Muscle layer of colon (tissue), 2 donors: ENCODE measurements around the gene SMIM41.

Experiments
- H3K27ac ChIP-seq: one replicate; pipeline ENCODE4 v1.7.0; 2013; ENCODE audit warnings: low read depth, mild to moderate bottlenecking, low read length, moderate library complexity
- H3K27me3 ChIP-seq, 2 donors: one replicate each; pipeline ENCODE4 v1.7.0; 2013; ENCODE audit warnings: low read length in 2 of 2, mild to moderate bottlenecking in 2 of 2; ENCODE audit not compliant: insufficient read depth in 2 of 2, control insufficient read depth in 1 of 2
- H3K36me3 ChIP-seq: one replicate; pipeline ENCODE4 v1.7.0; 2013; ENCODE audit warnings: mild to moderate bottlenecking, low read length; ENCODE audit not compliant: insufficient read depth
- H3K4me1 ChIP-seq: one replicate; pipeline ENCODE4 v1.7.0; 2013; ENCODE audit warnings: mild to moderate bottlenecking, low read length; ENCODE audit not compliant: insufficient read depth
- H3K4me3 ChIP-seq, 2 donors: one replicate each; pipeline ENCODE4 v1.7.0; 2013; ENCODE audit warnings: low read length in 2 of 2, low read depth in 1 of 2, mild to moderate bottlenecking in 1 of 2, moderate library complexity in 1 of 2
- H3K9ac ChIP-seq: one replicate; pipeline ENCODE4 v1.7.0; 2013; ENCODE audit warnings: low read length
- H3K9me3 ChIP-seq: one replicate; pipeline ENCODE4 v1.7.0; 2013; ENCODE audit warnings: mild to moderate bottlenecking, low read length
- donor health status: abdominal sarcoma.
- donor health status: Adenocarcinoma of cecum.

SMIM41 gene

GRCh38 chr12:52141306-52141705 lies 61.8 kb downstream of the SMIM41 start:
- Histone ChIP-seq H3K4me1 (no peaks in the 10 kb centered on the region), H3K9ac (no peak overlapping the region), H3K4me3 (no peak overlapping the region), H3K27me3 (no peaks in the 10 kb centered on the region), H3K9me3 (no peaks in the 10 kb centered on the region), H3K27ac (no peak overlapping the region), H3K36me3 (no peaks in the 10 kb centered on the region)

- no peak overlapping the region for H3K4me3 ChIP-seq
- no peaks in the 10 kb centered on the region for H3K27me3 ChIP-seq
- H3K9ac ChIP-seq = no peak overlapping the region
- no peaks in the 10 kb centered on the region for H3K9me3 ChIP-seq
- no peak overlapping the region for H3K27ac ChIP-seq
- peaks cover 3% of the 10 kb centered on the region for H3K4me1 ChIP-seq
- no peaks in the 10 kb centered on the region for H3K36me3 ChIP-seq
These were observed 62.4 kb downstream of the SMIM41 start for GRCh38 chr12:52141875-52142274.

GRCh38 chr12:52142431-52142830 lies 62.9 kb downstream of the SMIM41 start:
- H3K27me3 ChIP-seq = no peaks in the 10 kb centered on the region
- H3K4me1 ChIP-seq = peaks cover 7% of the 10 kb centered on the region
- no peaks in the 10 kb centered on the region for H3K36me3 ChIP-seq
- H3K27ac ChIP-seq = no peak overlapping the region
- H3K4me3 ChIP-seq = no peak overlapping the region
- no peaks in the 10 kb centered on the region for H3K9me3 ChIP-seq
- no peak overlapping the region for H3K9ac ChIP-seq

- Histone ChIP-seq H3K4me3 (no peak overlapping the region), H3K9ac (no peak overlapping the region), H3K27me3 (no peaks in the 10 kb centered on the region), H3K4me1 (peaks cover 21% of the 10 kb centered on the region), H3K36me3 (no peaks in the 10 kb centered on the region), H3K9me3 (no peaks in the 10 kb centered on the region), H3K27ac (no peak overlapping the region)
These were observed 65.2 kb downstream of the SMIM41 start for GRCh38 chr12:52144512-52145227.

- Histone ChIP-seq H3K27ac (no peak overlapping the region), H3K9me3 (no peaks in the 10 kb centered on the region), H3K4me3 (no peak overlapping the region), H3K4me1 (peaks cover 21% of the 10 kb centered on the region), H3K36me3 (no peaks in the 10 kb centered on the region), H3K27me3 (no peaks in the 10 kb centered on the region), H3K9ac (no peak overlapping the region)
These were observed 66.0 kb downstream of the SMIM41 start for GRCh38 chr12:52145228-52146088.

- Histone ChIP-seq H3K9ac (no peak overlapping the region), H3K4me3 (no peak overlapping the region), H3K27me3 (no peaks in the 10 kb centered on the region), H3K27ac (no peak overlapping the region), H3K4me1 (peaks cover 21% of the 10 kb centered on the region), H3K9me3 (no peaks in the 10 kb centered on the region), H3K36me3 (no peaks in the 10 kb centered on the region)
These were observed 66.8 kb downstream of the SMIM41 start for GRCh38 chr12:52146089-52146821.

GRCh38 chr12:52146822-52147366 lies 67.4 kb downstream of the SMIM41 start:
- H3K4me3 ChIP-seq = no peak overlapping the region
- H3K9me3 ChIP-seq = no peaks in the 10 kb centered on the region
- H3K36me3 ChIP-seq = no peaks in the 10 kb centered on the region
- no peaks in the 10 kb centered on the region for H3K27me3 ChIP-seq
- no peak overlapping the region for H3K9ac ChIP-seq
- H3K27ac ChIP-seq = no peak overlapping the region
- H3K4me1 ChIP-seq = peaks cover 21% of the 10 kb centered on the region

GRCh38 chr12:52147367-52147963 lies 68.0 kb downstream of the SMIM41 start:
- Histone ChIP-seq H3K36me3 (no peaks in the 10 kb centered on the region), H3K4me1 (peaks cover 21% of the 10 kb centered on the region), H3K9me3 (no peaks in the 10 kb centered on the region), H3K9ac (no peak overlapping the region), H3K4me3 (no peak overlapping the region), H3K27ac (peak overlapping the region; percentile 17), H3K27me3 (peaks cover 0 to 4% of the 10 kb centered on the region in 2 donors)

GRCh38 chr12:52147964-52148463 lies 68.5 kb downstream of the SMIM41 start:
- H3K27ac ChIP-seq = peak overlapping the region; percentile 17
- H3K9ac ChIP-seq = no peak overlapping the region
- no peak overlapping the region for H3K4me3 ChIP-seq
- no peaks in the 10 kb centered on the region for H3K36me3 ChIP-seq
- peaks cover 21% of the 10 kb centered on the region for H3K4me1 ChIP-seq
- H3K9me3 ChIP-seq = no peaks in the 10 kb centered on the region
- peaks cover under 1 to 6% of the 10 kb centered on the region in 2 donors for H3K27me3 ChIP-seq

- Histone ChIP-seq H3K27me3 (peaks cover 5 to 6% of the 10 kb centered on the region in 2 donors), H3K4me1 (peaks cover 21% of the 10 kb centered on the region), H3K9me3 (no peaks in the 10 kb centered on the region), H3K4me3 (no peak overlapping the region), H3K9ac (no peak overlapping the region), H3K27ac (no peak overlapping the region), H3K36me3 (no peaks in the 10 kb centered on the region)
These were observed 69.1 kb downstream of the SMIM41 start for GRCh38 chr12:52148464-52149181.
